Measurements from ENCODE around the gene BICRAL. TPM values are rescaled to one million over a fixed set of nuclear protein-coding genes. Genes with fewer than 3 reads are reported as not detected.

The BICRAL gene
- total and polyA plus RNA-seq, 2 of the 4 experiments (the other 2 are of a cell fraction), result 4.0 to 6.1 TPM

- Histone ChIP-seq H4K5ac (ENCODE audit: low read depth, low read length) (no peak overlapping the region), H3K4me3 (ENCODE audit: insufficient read depth, low read depth, low read length) (no peak overlapping the region), H3K18ac (ENCODE audit: low read depth, low read length) (no peak overlapping the region), H3K9ac (ENCODE audit: low read depth, low read length) (no peak overlapping the region), H3K56ac (ENCODE audit: extremely low read depth, insufficient read depth, low read length) (no peak overlapping the region), H2BK5ac (ENCODE audit: low read depth, low read length, poor library complexity, severe bottlenecking) (no peak overlapping the region), H3K27ac (ENCODE audit: insufficient read depth, low read length) (no peak overlapping the region), H2BK15ac (ENCODE audit: low read depth, low read length) (no peak overlapping the region), H3K4me1 (ENCODE audit: control insufficient read depth, insufficient read depth, low read length) (no peaks in the 10 kb centered on the region), H3K9me1 (ENCODE audit: insufficient read depth, low read length) (peaks cover 3% of the 10 kb centered on the region; the same call in 1 of the 2 replicates), H3K4ac (ENCODE audit: low read depth, low read length) (no peak overlapping the region), H2AK9ac (replicated peaks; ENCODE audit: low read depth, low read length, poor library complexity) (no peak overlapping the region), H4K91ac (ENCODE audit: insufficient read depth, low read depth, low read length) (no peak overlapping the region), H3K23ac (ENCODE audit: low read depth, low read length) (no peak overlapping the region), H3K36me3 (ENCODE audit: control insufficient read depth, insufficient read depth, low read length) (peaks cover 22% of the 10 kb centered on the region), H3K27me3 (ENCODE audit: control insufficient read depth, insufficient read depth, low read length) (no peaks in the 10 kb centered on the region), H3K14ac (replicated peaks; ENCODE audit: low read depth, low read length) (no peak overlapping the region), H4K20me1 (ENCODE audit: insufficient read depth, low read length) (no peaks in the 10 kb centered on the region), H3K79me1 (ENCODE audit: low read depth in 1 of 2, low read length in 2 of 2) (peaks cover 0 to 6% of the 10 kb centered on the region in 2 experiments; a peak in 1 of 4 replicates), H2AFZ (replicated peaks; ENCODE audit: low read length, poor library complexity) (no peak overlapping the region), H2BK120ac (ENCODE audit: low read depth, low read length) (no peak overlapping the region), H4K8ac (ENCODE audit: low read depth in 2 of 2, low read length in 2 of 2) (no peak overlapping the region), H3K9me3 (ENCODE audit: control insufficient read depth, insufficient read depth, low read length) (no peaks in the 10 kb centered on the region), H2AK5ac (ENCODE audit: low read depth, low read length) (no peak overlapping the region), H3K4me2 (ENCODE audit: low read depth, low read length) (no peak overlapping the region), H2BK20ac (ENCODE audit: low read depth, low read length) (no peak overlapping the region)
- in situ Hi-C loops (cut with MboI; ENCODE audit: low sequenced_read_pairs) (no loop called here), intact Hi-C loops (cut with micrococcal nuclease) (no loop called here), dilution Hi-C loops (cut with HindIII; ENCODE audit: low sequenced_read_pairs, unreplicated experiment) (no loop called here)
- 92% methylated on average over 4 of the region's 8 CpGs; no CpG with 5 or more reads in 1 of the 2 experiments for WGBS, 2 experiments (ENCODE audit: extremely low coverage in 2 of 2, insufficient read length in 1 of 2)
- ChIA-PET CTCF (no interaction called here), POLR2A (ENCODE audit: unreplicated experiment) (no interaction called here)
- no peak for DNase-seq
- BruUV-seq (replicated peaks), result no TSS peak
- ATAC-seq (ENCODE audit: low read depth), result no peak
- TF ChIP-seq FOS (IDR thresholded peaks at IDR 0.05; ENCODE audit: low read depth, low read length) (no peak), CEBPB (IDR thresholded peaks at IDR 0.05; ENCODE audit: low read depth, low read length) (no peak), POLR2A (IDR thresholded peaks at IDR 0.05; ENCODE audit: low read depth, low read length) (no peak), RCOR1 (IDR thresholded peaks at IDR 0.05; ENCODE audit: insufficient replicate concordance, low read length) (no peak), CHD1 (IDR thresholded peaks at IDR 0.05; ENCODE audit: low read depth, low read length) (no peak), MAFK (IDR thresholded peaks at IDR 0.05; ENCODE audit: low read depth, low read length) (no peak)
Observed at GRCh38 chr6:42829561-42830092, 47.8 kb downstream of the BICRAL start.
